ENCODE data around the gene LARP4.

The LARP4 gene

DNA sequence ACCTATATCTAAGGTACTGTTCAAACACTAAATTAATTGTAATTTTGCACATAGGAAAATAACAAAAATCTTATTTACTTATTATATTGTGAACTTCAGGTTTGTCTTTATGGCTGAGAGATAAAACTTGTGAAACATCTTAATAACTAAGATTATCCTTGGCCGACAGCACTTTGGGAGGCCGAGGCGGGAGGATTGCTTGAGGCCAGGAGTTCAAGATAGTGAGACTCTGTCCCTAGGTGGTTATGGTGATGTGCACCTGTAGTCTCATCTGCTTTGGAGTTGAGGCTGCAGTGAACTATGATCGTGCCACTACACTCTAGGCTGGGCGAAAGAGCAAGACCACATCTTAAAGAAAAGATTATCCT, 126.7 kb downstream of the LARP4 start:
- no peak for DNase-seq (ENCODE audit: low spot score)

DNA sequence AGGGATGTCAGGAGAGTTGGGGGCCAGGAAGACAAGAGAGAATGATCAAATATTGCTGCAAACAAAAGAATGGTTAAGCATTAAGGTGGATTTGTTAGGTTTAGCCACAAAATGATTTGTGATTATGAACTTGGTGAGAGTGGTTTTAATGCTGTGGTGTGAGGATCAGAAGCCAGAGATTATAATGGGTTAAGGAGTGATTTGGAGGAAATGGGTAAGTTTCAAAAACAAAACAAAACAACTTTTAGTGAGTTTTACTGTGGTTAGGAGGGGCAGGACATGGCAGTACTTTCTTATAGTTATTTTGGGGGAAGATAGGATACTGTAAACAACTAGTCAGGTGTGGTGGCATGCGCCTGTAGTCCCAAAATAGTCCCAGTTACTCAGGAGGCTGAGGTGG, 128.1 kb downstream of the LARP4 start:
- no peak for DNase-seq (ENCODE audit: low spot score)

DNA sequence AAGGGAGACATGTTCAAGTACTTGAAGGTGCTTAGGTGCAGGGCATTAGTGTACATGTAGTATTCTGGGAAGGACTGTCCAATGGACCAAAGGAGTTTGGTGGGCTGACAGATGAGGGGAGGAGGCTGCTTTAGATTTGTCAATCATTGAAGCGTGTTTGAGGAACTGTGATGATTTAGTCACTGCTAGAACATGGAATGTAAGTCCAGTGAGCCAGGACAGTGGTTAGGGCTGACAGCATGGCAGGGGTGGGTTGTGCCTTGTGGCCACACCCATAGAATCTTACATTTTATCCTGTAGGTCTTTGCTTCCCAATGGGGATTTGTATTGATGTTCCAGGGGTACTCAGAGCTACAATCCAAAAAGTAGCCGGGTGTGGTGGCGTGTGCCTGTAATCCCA, 128.7 kb downstream of the LARP4 start:
- DNase-seq (ENCODE audit: low spot score), result no peak

All from CD4-positive, alpha-beta T cell treated with Interleukin-6 at 100 ng/mL for 8 hours (primary cell).